Endothelial cell of umbilical vein (primary cell): ENCODE results near the gene RGS7. TPM values are rescaled to one million over a fixed set of nuclear protein-coding genes. Genes with fewer than 3 reads are reported as not detected.

ENCODE experiments used
- BruUV-seq: library from RNA; stranded (reverse); fragments of 400-500 nt; replicated peaks from 2 replicates; lab custom pipeline; 2021; lab: Mats Ljungman, UMichigan
- CTCF ChIA-PET: fragments of 300-600, 350-600 bp; sonication (Branson Sonifier 250); formaldehyde crosslinking; loops from one replicate; lab custom pipeline; 2021; ENCODE audit warnings: antibody characterized with exemption, inconsistent platforms; lab: Charles Lee
- POLR2A ChIA-PET: fragments of 300-600, 350-600 bp; sonication (Branson Sonifier 250); formaldehyde crosslinking; loops from one replicate; lab custom pipeline; 2021; ENCODE audit warnings: antibody characterized with exemption, inconsistent platforms; lab: Charles Lee
- DNase-seq: peaks from one replicate; pipeline ENCODE4 v3.0.0-alpha.2; 2011; ENCODE audit warnings: low read depth, low spot score
- FAIRE-seq: peaks from 2 replicates; lab custom pipeline; 2011; peaks lifted over from hg19 to GRCh38; lab: Jason Lieb, UNC
- H2AFZ ChIP-seq: 2 replicates; pipeline ENCODE4 v1.6.0; 2012; ENCODE audit warnings: low read depth, low read length, control low read depth, inconsistent platforms
- H3K27ac ChIP-seq: 2 replicates; pipeline ENCODE4 v1.5.1; 2011; ENCODE audit warnings: low read depth, mild to moderate bottlenecking, control low read depth, low read length, moderate library complexity; ENCODE audit not compliant: insufficient read depth
- H3K27me3 ChIP-seq, 2 experiments: 2 replicates each; pipeline versions ENCODE4 v1.6.0 to v1.6.1; 2011; ENCODE audit warnings: low read length in 2 of 2, mixed read lengths in 1 of 2; ENCODE audit not compliant: control insufficient read depth in 2 of 2, insufficient read depth in 2 of 2
- H3K36me3 ChIP-seq, 2 experiments: 2 replicates in 1 of 2; 3 replicates in 1 of 2; pipeline ENCODE4 v1.5.1; 2011; ENCODE audit warnings: low read length in 2 of 2, mild to moderate bottlenecking in 1 of 2, moderate library complexity in 1 of 2; ENCODE audit not compliant: control insufficient read depth in 2 of 2, insufficient read depth in 2 of 2; ENCODE audit errors: extremely low read depth in 1 of 2
- H3K4me1 ChIP-seq: 3 replicates; pipeline ENCODE4 v1.5.1; 2011; ENCODE audit warnings: mild to moderate bottlenecking, low read length; ENCODE audit not compliant: control insufficient read depth, insufficient read depth; ENCODE audit errors: extremely low read depth
- H3K4me2 ChIP-seq: 2 replicates; pipeline ENCODE4 v1.6.1; 2011; ENCODE audit warnings: low read length, control low read depth, mixed read lengths; ENCODE audit not compliant: insufficient read depth
- H3K4me3 ChIP-seq, 3 experiments: fragments of 200-600 bp in 1 of 3; sonication (generic), shearing (Covaris generic) in 1 of 3; replicated peaks in 1 of 3; 2 replicates each; pipeline ENCODE4 v1.5.1; 2011 to 2016; ENCODE audit warnings: control low read depth in 3 of 3, low read length in 3 of 3, mild to moderate bottlenecking in 2 of 3, inconsistent platforms in 1 of 3, low read depth in 1 of 3, moderate library complexity in 1 of 3; ENCODE audit not compliant: insufficient read depth in 1 of 3
- H3K79me2 ChIP-seq: 2 replicates; pipeline ENCODE4 v1.6.0; 2012; ENCODE audit warnings: low read length, inconsistent platforms; ENCODE audit not compliant: control insufficient read depth, insufficient read depth
- H3K9ac ChIP-seq: replicated peaks from 2 replicates; pipeline ENCODE3; 2011; ENCODE audit warnings: low read length, control low read depth; ENCODE audit not compliant: insufficient read depth; ENCODE audit errors: extremely low read depth
- H3K9me1 ChIP-seq: replicated peaks from 3 replicates; pipeline ENCODE4 v1.6.0; 2011; ENCODE audit warnings: mild to moderate bottlenecking, low read length; ENCODE audit not compliant: control insufficient read depth, insufficient read depth; ENCODE audit errors: extremely low read depth
- H3K9me3 ChIP-seq: replicated peaks from 2 replicates; pipeline ENCODE4 v1.5.1; 2012; ENCODE audit warnings: low read length, inconsistent platforms; ENCODE audit not compliant: control insufficient read depth, insufficient read depth
- H4K20me1 ChIP-seq: replicated peaks from 2 replicates; pipeline ENCODE3; 2011; ENCODE audit warnings: mild to moderate bottlenecking, low read length; ENCODE audit not compliant: control insufficient read depth, insufficient read depth; ENCODE audit errors: extremely low read depth
- CTCF ChIP-seq, 2 donors: IDR thresholded peaks; 1 replicate in 1 of 2; 2 replicates in 1 of 2; pipeline ENCODE4 v1.5.1; 2011; ENCODE audit warnings: low read length in 2 of 2, mild to moderate bottlenecking in 2 of 2, moderate library complexity in 2 of 2, control low read depth in 1 of 2, inconsistent platforms in 1 of 2, low read depth in 1 of 2; ENCODE audit not compliant: insufficient read depth in 1 of 2; ENCODE audit errors: extremely low read depth in 1 of 2
- EZH2 ChIP-seq: IDR thresholded peaks from 2 replicates; pipeline ENCODE4 v1.6.1; 2012; ENCODE audit warnings: borderline replicate concordance, low read depth, mild to moderate bottlenecking, moderate library complexity, low read length, inconsistent platforms; ENCODE audit not compliant: severe bottlenecking
- FOS ChIP-seq: IDR thresholded peaks from 2 replicates; pipeline ENCODE4 v1.6.1; 2011; ENCODE audit warnings: mild to moderate bottlenecking, low read length, moderate library complexity, borderline replicate concordance; ENCODE audit not compliant: insufficient read depth
- JUN ChIP-seq: IDR thresholded peaks from 2 replicates; pipeline ENCODE4 v1.6.1; 2011; ENCODE audit warnings: borderline replicate concordance, low read depth; ENCODE audit not compliant: insufficient read length, insufficient read depth
- MAX ChIP-seq: IDR thresholded peaks from 2 replicates; pipeline ENCODE4 v1.6.1; 2011; ENCODE audit not compliant: insufficient read depth, insufficient read length
- MYC ChIP-seq: IDR thresholded peaks from one replicate; pipeline ENCODE4 v1.6.1; 2011; ENCODE audit warnings: mild to moderate bottlenecking, low read depth, low read length
- POLR2A ChIP-seq: IDR thresholded peaks from 2 replicates; pipeline ENCODE4 v1.6.1; 2012; ENCODE audit warnings: low read depth, mild to moderate bottlenecking, control low read depth, low read length
- dilution Hi-C: fragments of 300-500 bp; cut with MboI; formaldehyde crosslinking; loops from one replicate; pipeline ENCODE4 v1.15.0; 2019; ENCODE audit warnings: low sequenced_read_pairs; ENCODE audit not compliant: extremely low pct_ligation_motif_present
- intact Hi-C: fragments of 100-400 bp; cut with micrococcal nuclease; formaldehyde crosslinking; loops from one replicate; pipeline ENCODE4 v1.10.0; 2022
- polyA plus RNA-seq, 4 experiments: library from polyadenylated mRNA; depleted of rRNA in 3 of 4; stranded (reverse) in 3 of 4; unstranded in 1 of 4; fragments of >200 nt; gene quantifications; 2 replicates each; pipeline versions ENCODE4 v1.2.1 to v1.2.3, GENCODE V29; 2011 to 2012; ENCODE audit warnings: missing spikeins in 1 of 4
- total RNA-seq: library from RNA; stranded (reverse); gene quantifications from 2 replicates; pipeline ENCODE4 v1.2.3, GENCODE V29; 2021

The RGS7 gene
- total and polyA plus RNA-seq, 2 donors (not counting 3 experiments of a cell fraction or from before 2014, with no cell fraction given), result 0.43 to 0.44 TPM

- Histone ChIP-seq H3K4me2 (no peak overlapping the region), H3K4me3 (no peak overlapping the region), H3K9me1 (no peaks in the 10 kb centered on the region), H3K27ac (no peak overlapping the region), H3K79me2 (no peaks in the 10 kb centered on the region), H3K9me3 (no peaks in the 10 kb centered on the region), H4K20me1 (no peaks in the 10 kb centered on the region), H2AFZ (no peak overlapping the region), H3K36me3 (no peaks in the 10 kb centered on the region), H3K27me3 (no peaks in the 10 kb centered on the region), H3K9ac (no peak overlapping the region), H3K4me1 (no peaks in the 10 kb centered on the region)
- intact Hi-C loops (no loop called here), dilution Hi-C loops (no loop called here)
- ChIA-PET POLR2A (no interaction called here), CTCF (no interaction called here)
- DNase-seq (no peak), FAIRE-seq (no peak)
- TF ChIP-seq POLR2A (no peak), MYC (no peak), EZH2 (no peak), FOS (no peak), MAX (no peak), CTCF (IDR thresholded peaks at IDR 0.05; ENCODE audit: extremely low read depth in 1 of 2, insufficient read depth in 1 of 2, low read depth in 1 of 2, low read length in 2 of 2) (no peak), JUN (no peak)
- BruUV-seq, result no TSS peak
Observed at GRCh38 chr1:241235256-241235897, 121.6 kb downstream of the RGS7 start.
